ENCODE measurements around the gene COL20A1.

Gene COL20A1

GRCh38 chr20:63369724-63370617 lies 77.0 kb downstream of the COL20A1 start:
- Histone ChIP-seq H3K9me3 (ENCODE audit: control insufficient read depth, insufficient read depth, low read depth, low read length) (no peaks in the 10 kb centered on the region), H3K4me1 (ENCODE audit: control insufficient read depth, insufficient read depth, low read length) (no peaks in the 10 kb centered on the region), H3K27ac (ENCODE audit: extremely low read depth, low read depth, low read length) (no peak overlapping the region), H3K4me3 (ENCODE audit: low read depth, low read length) (no peak overlapping the region), H3K36me3 (ENCODE audit: control insufficient read depth in 2 of 2, insufficient read depth in 1 of 2, low read length in 2 of 2) (no peaks in the 10 kb centered on the region)
- POLR2A ChIA-PET, result no interaction called here
- CTCF ChIA-PET, result interaction anchor here (2.9 kb wide), 1 partner anchor 12 kb away, joined by 9 read pairs; no protein-coding TSS in a partner anchor
- TF ChIP-seq ZFP41 (tag by site-specific recombination; IDR thresholded peaks at IDR 0.05; ENCODE audit: borderline replicate concordance), result no peak
- TF ChIP-seq GLIS2 (tag by site-specific recombination; IDR thresholded peaks at IDR 0.05), result 0 out of 2 replicates have a peak, but pooled peaks have one; percentile 21
- peak; percentile 52; the same call in 1 of the 2 replicates for TF ChIP-seq KLF1 (tag by site-specific recombination; IDR thresholded peaks at IDR 0.05)

- Histone ChIP-seq H3K36me3 (ENCODE audit: control insufficient read depth in 2 of 2, insufficient read depth in 1 of 2, low read length in 2 of 2) (no peaks in the 10 kb centered on the region), H3K4me3 (ENCODE audit: low read depth, low read length) (no peak overlapping the region), H3K9me3 (ENCODE audit: control insufficient read depth, insufficient read depth, low read depth, low read length) (no peaks in the 10 kb centered on the region), H3K4me1 (ENCODE audit: control insufficient read depth, insufficient read depth, low read length) (no peaks in the 10 kb centered on the region), H3K27ac (ENCODE audit: extremely low read depth, low read depth, low read length) (no peak overlapping the region)
- POLR2A ChIA-PET, result no interaction called here
- CTCF ChIA-PET, result interaction anchor here (2.9 kb wide), 1 partner anchor 11 kb away, joined by 9 read pairs; no protein-coding TSS in a partner anchor
- TF ChIP-seq, protein P1, sequence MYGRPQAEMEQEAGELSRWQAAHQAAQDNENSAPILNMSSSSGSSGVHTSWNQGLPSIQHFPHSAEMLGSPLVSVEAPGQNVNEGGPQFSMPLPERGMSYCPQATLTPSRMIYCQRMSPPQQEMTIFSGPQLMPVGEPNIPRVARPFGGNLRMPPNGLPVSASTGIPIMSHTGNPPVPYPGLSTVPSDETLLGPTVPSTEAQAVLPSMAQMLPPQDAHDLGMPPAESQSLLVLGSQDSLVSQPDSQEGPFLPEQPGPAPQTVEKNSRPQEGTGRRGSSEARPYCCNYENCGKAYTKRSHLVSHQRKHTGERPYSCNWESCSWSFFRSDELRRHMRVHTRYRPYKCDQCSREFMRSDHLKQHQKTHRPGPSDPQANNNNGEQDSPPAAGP (tag by site-specific recombination; IDR thresholded peaks at IDR 0.05), result no peak
- no peak for TF ChIP-seq ZNF558 (tag by site-specific recombination; IDR thresholded peaks at IDR 0.05)
- no peak for TF ChIP-seq ZNF521 (tag by site-specific recombination; IDR thresholded peaks at IDR 0.05)
- TF ChIP-seq ZNF791 (tag by site-specific recombination; IDR thresholded peaks at IDR 0.05), result no peak
- TF ChIP-seq ZFHX2 (tag by site-specific recombination; conservative IDR thresholded peaks at IDR 0.05), result no peak
- no peak for TF ChIP-seq ZNF146 (tag by site-specific recombination; IDR thresholded peaks at IDR 0.05)
- no peak for TF ChIP-seq GLI4 (tag by site-specific recombination; IDR thresholded peaks at IDR 0.05)
- no peak for TF ChIP-seq ZNF362 (tag by site-specific recombination; IDR thresholded peaks at IDR 0.05)
- TF ChIP-seq, protein P2, sequence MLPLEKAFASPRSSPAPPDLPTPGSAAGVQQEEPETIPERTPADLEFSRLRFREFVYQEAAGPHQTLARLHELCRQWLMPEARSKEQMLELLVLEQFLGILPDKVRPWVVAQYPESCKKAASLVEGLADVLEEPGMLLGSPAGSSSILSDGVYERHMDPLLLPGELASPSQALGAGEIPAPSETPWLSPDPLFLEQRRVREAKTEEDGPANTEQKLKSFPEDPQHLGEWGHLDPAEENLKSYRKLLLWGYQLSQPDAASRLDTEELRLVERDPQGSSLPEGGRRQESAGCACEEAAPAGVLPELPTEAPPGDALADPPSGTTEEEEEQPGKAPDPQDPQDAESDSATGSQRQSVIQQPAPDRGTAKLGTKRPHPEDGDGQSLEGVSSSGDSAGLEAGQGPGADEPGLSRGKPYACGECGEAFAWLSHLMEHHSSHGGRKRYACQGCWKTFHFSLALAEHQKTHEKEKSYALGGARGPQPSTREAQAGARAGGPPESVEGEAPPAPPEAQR (tag by site-specific recombination; IDR thresholded peaks at IDR 0.05), result no peak
- no peak for TF ChIP-seq ZBTB10 (tag by site-specific recombination; IDR thresholded peaks at IDR 0.05)
- no peak for TF ChIP-seq ZEB2 (tag by site-specific recombination; IDR thresholded peaks at IDR 0.05)
These were observed 77.7 kb downstream of the COL20A1 start for GRCh38 chr20:63370618-63371187.

Data from HEK293 (cell line).